Ishikawa (cell line): Measurements from ENCODE around the gene RIMS4.

Experiments
- CEBPB ChIP-seq: IDR thresholded peaks from 2 replicates; pipeline ENCODE4 v1.6.1; 2012
- CREB1 ChIP-seq: IDR thresholded peaks from 2 replicates; pipeline ENCODE4 v1.6.1; 2012; ENCODE audit warnings: low read depth
- EGR1 ChIP-seq: IDR thresholded peaks from 2 replicates; pipeline ENCODE4 v1.6.1; 2012
- EP300 ChIP-seq: IDR thresholded peaks from 2 replicates; pipeline ENCODE4 v1.6.1; 2012; ENCODE audit warnings: borderline replicate concordance
- FOXM1 ChIP-seq: IDR thresholded peaks from 2 replicates; pipeline ENCODE4 v1.6.1; 2012; ENCODE audit warnings: low read depth, borderline replicate concordance
- MAX ChIP-seq: IDR thresholded peaks from 2 replicates; pipeline ENCODE4 v1.6.1; 2012
- RAD21 ChIP-seq: IDR thresholded peaks from 2 replicates; pipeline ENCODE4 v1.6.1; 2012; ENCODE audit warnings: low read depth
- REST ChIP-seq: IDR thresholded peaks from 2 replicates; pipeline ENCODE4 v1.6.1; 2012; ENCODE audit warnings: low read depth, mild to moderate bottlenecking
- TAF1 ChIP-seq: IDR thresholded peaks from 2 replicates; pipeline ENCODE4 v1.6.1; 2012; ENCODE audit warnings: low read depth, mild to moderate bottlenecking
- TCF12 ChIP-seq: IDR thresholded peaks from 2 replicates; pipeline ENCODE4 v1.6.1; 2012; ENCODE audit warnings: low read depth
- TEAD4 ChIP-seq: IDR thresholded peaks from 2 replicates; pipeline ENCODE4 v1.6.1; 2012
- USF1 ChIP-seq: IDR thresholded peaks from 2 replicates; pipeline ENCODE4 v1.6.1; 2012
- YY1 ChIP-seq: IDR thresholded peaks from 2 replicates; pipeline ENCODE4 v1.6.1; 2012; ENCODE audit warnings: low read depth

- TF ChIP-seq CEBPB (no peak), EP300 (no peak), EGR1 (no peak), TAF1 (no peak), REST (no peak), RAD21 (no peak), FOXM1 (no peak), MAX (no peak), CREB1 (no peak), TEAD4 (no peak), YY1 (no peak), USF1 (no peak), TCF12 (no peak)
Measured at GRCh38 chr20:44840826-44841225, 30.5 kb upstream of the RIMS4 start.
